Stimulated activated CD4-positive, alpha-beta T cell treated with anti-CD3 and anti-CD28 coated beads, Interleukin-1b, Interleukin-23, amount 100 ng/mL, for 4 hours (primary cell): Measurements from ENCODE around the gene KBTBD6.
"Not testable (repeated sequence)": the region's sequence is repeated elsewhere in the genome, so short reads cannot be mapped to it uniquely, and the experiment has no call there.

Source experiments
- DNase-seq, 2 donors: peaks; one replicate each; pipeline ENCODE4 v3.0.0-alpha.2; 2020; ENCODE audit warnings: low read depth in 2 of 2

Gene KBTBD6

DNA sequence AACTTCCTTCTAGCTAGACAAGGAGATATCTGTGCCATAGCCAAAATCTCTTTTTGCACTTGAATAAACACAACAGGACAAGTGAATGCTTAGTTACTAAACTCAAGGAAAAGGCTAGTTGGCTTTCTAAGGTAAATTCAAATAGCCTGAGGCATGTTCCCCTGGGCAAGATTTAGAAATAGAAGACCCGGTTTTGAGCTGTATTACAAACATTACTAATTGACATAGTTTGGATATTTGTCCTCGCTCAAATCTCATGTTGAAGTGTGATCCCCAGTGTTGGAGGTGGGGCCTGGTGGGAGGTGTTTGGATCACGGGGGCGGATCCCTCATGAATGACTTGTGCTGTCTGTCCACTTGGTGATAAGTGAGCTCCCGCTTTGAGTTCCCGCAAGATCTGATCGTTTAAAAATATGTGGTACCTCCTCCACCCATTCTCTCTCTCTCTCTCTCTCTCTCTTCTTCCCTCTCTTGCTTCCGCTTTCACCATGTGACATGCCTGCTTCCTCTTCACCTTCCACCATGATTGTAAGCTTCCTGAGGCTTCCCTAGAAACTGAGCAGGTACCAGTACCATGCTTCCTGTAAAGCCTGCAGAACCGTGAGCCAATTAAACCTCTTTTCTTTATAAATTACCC, 3.9 kb upstream of the KBTBD6 start:
- no peak for DNase-seq

DNA sequence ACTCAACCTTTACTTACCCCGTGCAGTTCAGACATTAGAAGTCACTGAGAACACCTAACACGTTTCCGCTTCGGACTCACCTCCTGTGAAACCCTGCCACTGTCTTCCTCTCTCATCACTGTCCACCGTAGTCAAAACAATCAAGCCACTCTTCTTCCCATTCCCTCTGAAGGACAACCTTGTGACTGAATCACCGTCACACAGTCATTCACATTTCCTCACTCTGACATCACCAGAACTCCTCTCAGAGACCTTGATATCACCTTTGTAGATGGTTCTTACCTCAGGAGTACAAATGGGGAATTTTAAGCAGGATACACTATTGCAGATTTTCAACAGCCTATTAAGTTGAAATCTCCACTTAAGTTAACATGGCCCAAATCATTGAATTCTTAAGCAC, 1.3 kb upstream of the KBTBD6 start:
- DNase-seq = no peak

DNA sequence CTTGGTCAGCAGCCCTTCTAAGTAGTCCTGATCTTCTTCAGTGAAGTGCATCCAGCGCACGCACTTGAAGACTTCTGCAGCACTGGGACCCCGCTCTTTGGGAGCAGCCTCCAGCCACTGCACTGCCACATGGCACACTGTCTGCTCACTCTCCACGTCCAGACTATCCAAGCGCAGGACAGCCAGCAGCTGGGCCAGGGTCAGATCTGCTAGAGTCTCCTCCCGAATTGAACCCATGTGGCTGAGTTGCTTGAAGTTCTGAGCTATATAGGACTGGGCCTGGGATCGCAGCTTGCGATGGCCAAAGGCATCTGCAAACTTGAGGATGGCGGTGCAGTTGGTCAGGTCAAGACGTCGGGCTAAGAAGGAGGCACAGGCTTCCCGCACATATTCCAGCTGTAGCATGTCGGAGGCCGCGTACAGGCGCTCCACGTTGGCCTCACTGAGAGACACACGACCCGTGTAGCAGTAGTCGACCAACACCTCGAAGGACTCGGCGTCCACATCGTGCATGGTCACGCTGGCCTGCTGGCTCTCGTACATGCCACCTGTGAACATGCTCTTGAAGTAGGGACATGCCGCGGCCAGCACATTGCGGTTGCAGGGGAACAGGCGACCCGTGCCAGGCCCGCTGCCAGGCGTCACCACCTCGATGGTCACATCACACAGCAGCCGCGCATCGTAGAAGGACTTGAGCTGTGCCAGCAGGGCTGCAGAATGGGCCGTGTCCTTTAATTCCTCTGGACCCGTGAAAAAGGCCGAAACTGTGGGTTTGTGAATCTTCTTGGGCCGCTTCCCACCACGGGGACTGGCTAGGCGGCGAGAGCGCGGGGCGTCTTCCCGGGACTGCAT, 716 bp downstream of the KBTBD6 start:
- DNase-seq = not testable (repeated sequence)

DNA sequence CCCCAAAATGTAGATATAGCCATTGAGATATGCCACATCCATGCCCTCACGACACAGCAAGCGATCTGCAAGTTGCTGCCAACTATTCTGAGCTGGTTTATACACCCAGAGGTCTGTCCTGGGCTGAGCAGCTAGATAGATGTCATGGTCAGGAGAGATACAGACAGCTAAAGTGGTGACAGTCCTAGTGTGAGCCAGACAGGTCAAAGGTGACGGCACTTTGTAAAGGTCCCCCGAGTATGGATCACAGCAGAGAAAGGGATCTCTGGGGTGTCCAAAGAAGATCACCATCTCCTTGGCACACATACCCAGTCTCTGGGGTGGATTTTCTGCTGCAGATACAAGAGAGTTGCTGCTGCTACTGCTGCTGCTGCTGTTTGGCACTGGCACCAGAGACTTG, 1.4 kb downstream of the KBTBD6 start:
- DNase-seq = not testable (repeated sequence)

DNA sequence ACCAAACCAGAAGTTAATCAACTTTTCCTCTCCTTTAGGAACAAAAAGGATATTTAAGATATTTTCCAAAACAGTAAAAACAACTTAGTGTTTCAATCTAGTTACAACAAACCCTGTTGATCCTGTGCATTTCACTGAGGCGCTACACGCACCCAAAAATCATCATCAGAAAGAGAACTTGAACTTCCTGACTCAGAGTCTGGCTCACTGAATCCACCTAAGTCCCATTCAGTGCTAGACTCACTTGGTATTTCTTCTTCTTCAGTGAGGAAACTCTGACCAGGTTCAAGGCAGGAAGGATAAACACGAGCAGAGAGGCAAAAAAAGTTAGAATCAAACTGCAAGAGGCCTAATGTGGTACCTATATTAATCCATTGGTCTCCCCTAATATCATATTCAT, 2.2 kb downstream of the KBTBD6 start:
- DNase-seq = no peak

DNA sequence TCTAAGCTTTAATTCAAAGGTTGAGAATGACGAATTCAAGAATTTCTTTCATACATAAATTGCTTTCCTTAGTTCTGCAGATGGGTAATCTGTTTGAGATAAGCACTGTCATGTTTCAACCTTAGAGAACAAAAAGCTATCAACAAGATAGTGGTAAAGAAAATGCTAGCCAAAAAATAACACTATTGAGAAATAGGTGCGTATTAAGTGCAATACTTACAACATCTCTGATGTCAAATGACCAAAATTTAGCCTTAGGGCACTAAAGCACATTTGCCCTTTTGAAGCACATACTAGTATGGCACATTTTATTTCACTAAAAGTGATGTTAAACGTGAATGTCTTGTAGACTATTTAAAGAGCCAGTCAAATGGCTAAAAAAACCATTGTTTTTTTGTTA, 4.9 kb downstream of the KBTBD6 start:
- DNase-seq = no peak

DNA sequence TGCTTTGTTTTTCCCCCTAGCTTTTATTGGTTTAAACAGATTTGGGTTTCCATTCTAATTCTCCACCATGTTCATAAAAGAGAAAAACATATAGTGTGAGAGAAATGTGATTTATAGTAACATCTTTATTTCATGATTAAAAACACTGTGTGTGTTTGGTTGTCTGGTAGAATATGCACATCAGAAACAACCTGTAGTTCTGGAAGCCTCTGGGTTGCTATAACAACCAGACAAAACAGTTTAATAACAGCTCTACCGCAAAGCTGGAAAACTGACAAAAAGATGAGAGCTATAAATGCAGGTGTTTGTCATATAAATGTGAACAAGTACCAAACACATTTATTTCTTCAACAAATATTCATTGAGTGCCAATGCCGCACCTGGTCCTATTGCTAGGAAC, 9.8 kb downstream of the KBTBD6 start:
- DNase-seq = no peak

DNA sequence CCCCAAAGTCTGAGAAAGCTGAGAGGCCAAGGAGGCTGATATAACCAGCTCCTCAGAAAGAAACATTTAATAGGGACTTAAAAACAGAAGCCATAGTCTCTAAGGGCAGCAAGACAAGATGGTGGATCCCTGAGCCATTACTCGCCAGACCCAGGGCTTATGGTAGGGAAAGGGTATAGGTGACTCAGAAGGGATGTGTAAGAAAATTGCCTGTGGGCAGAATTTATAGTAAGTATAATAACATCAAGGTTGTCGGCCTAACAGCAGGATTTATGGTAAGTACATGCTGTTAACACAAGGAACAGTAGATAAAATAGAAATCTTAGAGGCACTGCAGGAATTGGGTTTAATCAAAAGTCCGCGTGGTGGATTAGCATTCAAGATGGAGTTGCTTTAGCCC, 14.7 kb downstream of the KBTBD6 start:
- DNase-seq = no peak

DNA sequence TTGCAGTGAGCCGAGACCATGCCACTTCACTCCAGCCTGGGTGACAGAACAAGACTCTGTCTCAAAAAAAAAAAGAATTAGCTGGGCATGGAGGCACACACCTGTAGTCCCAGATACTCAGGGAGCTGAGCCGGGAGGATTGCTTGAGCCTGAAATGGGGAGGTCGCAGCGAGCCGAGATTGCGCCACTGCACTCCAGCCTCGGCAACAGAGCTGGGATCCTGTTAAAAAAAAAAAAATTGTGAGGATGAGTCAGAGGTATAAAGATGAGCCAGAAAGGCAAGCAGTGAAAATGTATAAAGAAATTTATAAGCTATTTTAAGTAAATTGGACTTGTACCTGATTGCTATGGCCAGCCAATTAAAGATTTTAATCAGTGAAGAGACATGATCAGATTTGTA, 21.1 kb downstream of the KBTBD6 start:
- no peak for DNase-seq

DNA sequence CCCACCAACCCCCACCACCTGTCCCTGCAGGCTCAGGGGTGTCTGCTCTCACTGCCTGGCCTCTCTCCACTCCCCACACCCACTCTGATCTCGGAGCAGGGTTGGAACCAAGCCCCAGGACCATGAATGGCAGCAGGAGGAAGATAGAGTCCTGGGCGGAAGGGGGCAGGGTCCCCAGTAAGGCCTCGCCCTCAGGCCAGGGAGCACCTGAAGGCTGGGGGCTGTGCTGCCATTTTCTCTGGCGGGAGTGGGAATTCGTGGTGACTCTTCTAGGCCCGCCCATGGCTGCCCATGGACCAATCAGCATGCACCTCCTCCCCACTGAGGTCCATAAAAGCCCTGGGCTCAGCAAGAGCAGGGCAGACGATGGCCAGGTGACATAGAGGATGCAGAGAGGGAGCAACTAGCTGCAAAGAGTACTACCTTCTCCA, 25.0 kb downstream of the KBTBD6 start:
- no peak for DNase-seq

DNA sequence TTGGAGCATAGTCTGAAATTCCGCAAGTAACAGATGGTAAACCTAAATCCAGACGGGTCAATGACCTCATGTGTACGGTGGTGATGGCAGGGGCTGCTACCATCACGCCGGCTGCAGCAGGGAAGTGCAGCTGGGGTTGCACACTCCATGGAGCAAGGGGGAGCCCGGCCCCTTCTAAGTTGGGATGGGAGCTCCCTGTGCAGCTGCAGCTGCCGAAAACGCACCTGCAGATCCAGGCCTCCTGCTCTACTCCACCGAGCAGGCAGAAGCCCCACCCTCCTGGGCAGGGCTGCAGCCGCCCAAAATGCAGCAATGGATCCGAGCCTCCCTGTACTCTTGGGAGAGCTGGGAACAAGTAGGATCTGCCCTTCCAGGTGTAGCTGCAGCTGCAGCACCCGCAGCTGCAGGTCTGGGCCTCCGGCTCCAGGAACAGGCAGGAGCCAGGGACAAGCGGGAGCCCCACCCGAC, 25.5 kb downstream of the KBTBD6 start:
- no peak for DNase-seq

DNA sequence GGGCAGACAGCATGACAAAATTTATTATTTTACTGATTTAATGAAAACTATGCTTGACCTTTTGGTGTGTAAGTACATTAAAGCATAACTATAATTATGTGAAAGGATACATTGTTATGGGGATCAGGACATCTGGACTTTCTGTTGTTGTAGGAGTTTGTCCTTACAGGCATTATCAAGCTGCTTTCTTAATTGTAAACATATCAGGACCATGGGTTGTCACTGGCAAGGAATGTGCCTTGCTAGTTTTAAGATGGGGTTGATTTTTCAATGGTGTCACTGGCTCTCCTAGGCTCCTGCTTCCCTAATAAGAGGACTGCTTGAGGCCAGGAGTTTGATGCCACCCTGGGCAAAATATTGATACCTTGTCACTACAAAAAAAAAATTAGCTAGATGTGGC, 32.6 kb downstream of the KBTBD6 start:
- DNase-seq = no peak

DNA sequence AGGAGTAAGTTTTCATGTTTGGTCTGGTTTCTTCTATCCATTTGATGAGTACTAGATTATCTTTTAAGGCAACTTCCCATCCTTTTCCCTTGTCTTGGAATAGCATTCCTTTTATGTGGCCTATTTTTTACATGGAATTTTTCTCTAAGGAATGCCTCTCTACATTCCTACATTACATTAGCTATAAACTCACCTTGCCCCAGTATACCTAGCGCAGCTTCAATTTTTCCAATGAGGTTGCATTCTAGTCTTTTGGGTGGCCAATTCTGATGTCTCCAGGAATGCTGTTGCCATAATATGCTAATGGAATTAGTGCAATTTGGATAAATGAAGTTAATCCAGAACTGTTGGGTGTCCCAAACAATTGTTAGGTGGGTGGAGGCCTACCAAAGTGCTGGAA, 33.8 kb downstream of the KBTBD6 start:
- no peak for DNase-seq

DNA sequence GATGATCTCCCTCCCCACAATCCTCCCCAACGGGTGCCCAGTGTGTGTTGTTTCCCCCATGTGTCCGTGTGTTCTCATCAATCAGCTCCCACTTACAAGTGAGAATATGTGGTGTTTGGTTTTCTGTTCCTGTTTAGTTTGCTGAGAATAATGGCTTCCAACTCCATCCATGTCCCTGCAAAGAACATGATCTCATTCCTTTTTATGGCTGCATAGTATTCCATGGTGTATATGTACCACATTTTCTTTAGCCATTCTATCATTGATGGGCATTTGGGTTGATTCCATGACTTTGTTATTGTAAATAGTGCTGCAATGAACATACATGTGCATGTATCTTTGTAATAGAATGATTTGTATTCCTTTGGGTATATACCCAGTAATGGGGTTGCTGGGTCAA, 36.9 kb downstream of the KBTBD6 start:
- DNase-seq = not testable (repeated sequence)

DNA sequence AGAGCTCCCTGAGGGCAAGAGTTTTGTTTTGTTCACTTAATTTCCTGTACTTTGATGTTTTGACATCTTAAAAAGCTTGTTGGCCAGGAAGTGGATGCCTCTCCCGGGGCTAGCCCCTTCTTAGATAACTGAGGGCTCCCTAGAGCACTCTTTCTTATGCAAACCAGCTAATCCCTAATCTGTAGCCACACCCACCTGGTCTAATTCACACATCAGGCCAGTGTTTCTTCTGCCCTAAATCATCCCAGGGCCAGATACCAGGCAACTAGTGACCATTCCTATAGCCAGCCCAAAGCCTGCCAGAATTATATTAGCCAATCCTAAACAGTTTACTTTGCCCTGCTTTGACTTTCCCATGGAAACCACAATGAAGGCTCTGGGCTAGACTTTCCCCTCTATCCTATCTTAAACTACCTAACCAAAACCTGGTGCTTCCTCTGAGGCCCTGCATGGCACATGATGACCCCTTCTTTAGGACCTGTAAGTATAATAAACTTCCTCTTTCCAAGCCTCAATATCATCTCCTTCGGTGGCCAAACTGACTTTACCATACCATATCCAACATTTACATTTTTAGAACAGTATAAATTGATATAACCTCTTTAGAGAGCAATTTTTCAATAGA, 46.5 kb downstream of the KBTBD6 start:
- DNase-seq = no peak

DNA sequence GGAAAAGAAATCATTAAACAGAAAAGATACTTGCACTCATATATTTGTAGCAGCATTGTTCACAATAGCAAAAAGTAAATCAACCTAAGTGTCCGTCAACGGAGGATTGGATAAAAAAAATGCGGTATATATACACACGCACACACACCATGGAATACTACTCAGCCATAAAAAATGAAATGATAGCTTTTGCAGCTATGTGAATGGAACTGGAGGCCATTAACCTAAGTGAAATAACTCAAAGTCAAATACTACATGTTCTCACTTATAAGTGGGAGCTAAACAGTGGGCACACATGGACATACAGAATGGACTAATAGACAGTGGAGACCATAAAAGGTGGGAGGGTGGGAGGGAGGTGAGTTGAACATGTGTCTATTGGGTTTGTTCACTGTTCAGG, 52.9 kb downstream of the KBTBD6 start:
- no peak for DNase-seq
